ENCODE data around the gene NCKAP5.

The NCKAP5 gene

DNA sequence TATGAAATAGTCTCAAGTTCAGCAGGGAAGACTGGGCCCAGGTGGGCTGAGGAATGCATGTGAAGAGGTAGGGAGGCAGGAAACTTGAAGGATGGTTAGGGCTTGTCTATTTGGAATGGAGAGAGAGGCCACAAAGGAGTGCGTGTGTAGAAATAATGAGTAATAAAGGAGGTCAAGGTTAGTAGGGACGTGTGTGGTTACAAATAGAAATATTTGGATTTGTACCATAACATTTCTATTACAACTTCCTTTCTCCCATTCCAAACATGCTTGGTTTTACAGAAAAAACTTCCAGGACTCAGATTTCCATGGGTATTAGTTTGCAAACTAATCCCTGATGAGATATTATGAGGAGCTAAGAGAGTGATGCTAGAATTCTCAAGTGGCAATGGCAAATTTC lies 280.6 kb downstream of the NCKAP5 start:
- no peaks in the 10 kb centered on the region for H3K79me1 ChIP-seq (replicated peaks; ENCODE audit: low read length, poor library complexity, severe bottlenecking)
- H3K36me3 ChIP-seq (ENCODE audit: control insufficient read depth in 1 of 2, insufficient read depth in 2 of 2, low read depth in 1 of 2, low read length in 2 of 2), result no peaks in the 10 kb centered on the region
- H3K4me2 ChIP-seq (ENCODE audit: low read length, poor library complexity, severe bottlenecking), result no peak overlapping the region
- H3K27ac ChIP-seq (ENCODE audit: low read length, poor library complexity, severe bottlenecking), result no peak overlapping the region
- H3K4me3 ChIP-seq (ENCODE audit: insufficient read depth in 1 of 2, low read depth in 1 of 2, low read length in 2 of 2), result no peak overlapping the region
- H2BK12ac ChIP-seq (ENCODE audit: low read length in 2 of 2), result no peak overlapping the region
- H2BK5ac ChIP-seq (ENCODE audit: low read depth, low read length, poor library complexity, severe bottlenecking), result no peak overlapping the region
- no peaks in the 10 kb centered on the region for H3K9me3 ChIP-seq (ENCODE audit: control insufficient read depth, low read length)
- H4K8ac ChIP-seq (ENCODE audit: low read length), result no peak overlapping the region
- H3K18ac ChIP-seq (ENCODE audit: low read depth in 1 of 2, low read length in 2 of 2), result no peak overlapping the region
- H2BK120ac ChIP-seq (ENCODE audit: low read depth, low read length), result no peak overlapping the region
- no CpG with 5 or more reads among the region's 2 CpGs for WGBS
- H3K14ac ChIP-seq (ENCODE audit: low read length in 2 of 2), result no peak overlapping the region
- no peak overlapping the region for H2AK5ac ChIP-seq (ENCODE audit: low read length, severe bottlenecking)
- H3K27me3 ChIP-seq (ENCODE audit: control insufficient read depth in 1 of 2, insufficient read depth in 1 of 2, low read length in 2 of 2), result no peaks in the 10 kb centered on the region
- no peak overlapping the region for H3K9ac ChIP-seq (ENCODE audit: low read length)
- no peak overlapping the region for H3K4ac ChIP-seq (ENCODE audit: low read depth in 1 of 2, low read length in 2 of 2)
- no peak overlapping the region for H4K91ac ChIP-seq (ENCODE audit: low read length)
- H3K4me1 ChIP-seq (ENCODE audit: control insufficient read depth, insufficient read depth, low read depth, low read length), result peaks cover 2% of the 10 kb centered on the region
- no peak overlapping the region for H2AFZ ChIP-seq (ENCODE audit: low read depth, low read length)
- H2BK15ac ChIP-seq (ENCODE audit: low read depth, poor library complexity, severe bottlenecking), result no peak overlapping the region
- no peak overlapping the region for H3K23ac ChIP-seq (ENCODE audit: low read length in 2 of 2)
- DNase-seq, result peak; percentile 63

DNA sequence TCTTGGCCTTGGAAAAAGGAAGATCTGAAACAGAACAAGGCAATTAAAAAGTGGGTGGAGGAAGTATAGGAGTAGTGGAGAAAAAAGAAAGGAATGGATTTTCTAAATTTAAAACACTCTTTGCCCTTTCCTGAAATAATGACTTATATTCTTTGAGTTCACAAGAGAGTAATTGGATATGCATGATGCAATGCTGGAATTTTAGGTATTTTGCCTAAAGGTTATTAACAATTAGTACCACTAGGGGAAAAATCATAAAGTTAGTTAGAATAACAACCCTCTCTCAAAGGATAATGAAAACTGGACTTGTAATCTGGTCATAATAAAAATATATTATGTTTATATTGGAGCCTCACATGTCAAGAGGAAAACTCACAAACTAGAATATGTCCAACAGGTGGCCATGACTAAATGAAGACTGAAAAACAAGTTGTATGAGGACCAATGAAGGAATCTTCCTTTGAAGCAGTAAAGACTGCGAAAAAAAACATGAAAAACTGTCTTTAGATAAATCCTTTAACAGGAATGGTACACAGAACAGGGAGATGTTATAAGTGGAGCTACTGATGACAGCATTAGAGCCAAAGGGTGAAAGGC lies 281.8 kb downstream of the NCKAP5 start:
- H3K9me3 ChIP-seq (ENCODE audit: control insufficient read depth, low read length), result no peaks in the 10 kb centered on the region
- no peak overlapping the region for H2BK5ac ChIP-seq (ENCODE audit: low read depth, low read length, poor library complexity, severe bottlenecking)
- H3K18ac ChIP-seq (ENCODE audit: low read depth in 1 of 2, low read length in 2 of 2), result no peak overlapping the region
- H2AK5ac ChIP-seq (ENCODE audit: low read length, severe bottlenecking), result no peak overlapping the region
- no peaks in the 10 kb centered on the region for H3K27me3 ChIP-seq (ENCODE audit: control insufficient read depth in 1 of 2, insufficient read depth in 1 of 2, low read length in 2 of 2)
- no peak overlapping the region for H3K14ac ChIP-seq (ENCODE audit: low read length in 2 of 2)
- no peaks in the 10 kb centered on the region for H3K79me1 ChIP-seq (replicated peaks; ENCODE audit: low read length, poor library complexity, severe bottlenecking)
- H3K23ac ChIP-seq (ENCODE audit: low read length in 2 of 2), result no peak overlapping the region
- H3K4me1 ChIP-seq (ENCODE audit: control insufficient read depth, insufficient read depth, low read depth, low read length), result peaks cover 2% of the 10 kb centered on the region
- no peak overlapping the region for H3K27ac ChIP-seq (ENCODE audit: low read length, poor library complexity, severe bottlenecking)
- H3K9ac ChIP-seq (ENCODE audit: low read length), result no peak overlapping the region
- peak; percentile 7 for DNase-seq
- no peak overlapping the region for H3K4me2 ChIP-seq (ENCODE audit: low read length, poor library complexity, severe bottlenecking)
- no peaks in the 10 kb centered on the region for H3K36me3 ChIP-seq (ENCODE audit: control insufficient read depth in 1 of 2, insufficient read depth in 2 of 2, low read depth in 1 of 2, low read length in 2 of 2)
- no peak overlapping the region for H3K4me3 ChIP-seq (ENCODE audit: insufficient read depth in 1 of 2, low read depth in 1 of 2, low read length in 2 of 2)
- no peak overlapping the region for H2AFZ ChIP-seq (ENCODE audit: low read depth, low read length)
- H4K91ac ChIP-seq (ENCODE audit: low read length), result no peak overlapping the region
- H4K8ac ChIP-seq (ENCODE audit: low read length), result no peak overlapping the region
- no peak overlapping the region for H2BK120ac ChIP-seq (ENCODE audit: low read depth, low read length)
- no peak overlapping the region for H2BK15ac ChIP-seq (ENCODE audit: low read depth, poor library complexity, severe bottlenecking)
- no peak overlapping the region for H2BK12ac ChIP-seq (ENCODE audit: low read length in 2 of 2)
- 57% methylated on average over 1 of the region's 1 CpG for WGBS
- H3K4ac ChIP-seq (ENCODE audit: low read depth in 1 of 2, low read length in 2 of 2), result no peak overlapping the region

DNA sequence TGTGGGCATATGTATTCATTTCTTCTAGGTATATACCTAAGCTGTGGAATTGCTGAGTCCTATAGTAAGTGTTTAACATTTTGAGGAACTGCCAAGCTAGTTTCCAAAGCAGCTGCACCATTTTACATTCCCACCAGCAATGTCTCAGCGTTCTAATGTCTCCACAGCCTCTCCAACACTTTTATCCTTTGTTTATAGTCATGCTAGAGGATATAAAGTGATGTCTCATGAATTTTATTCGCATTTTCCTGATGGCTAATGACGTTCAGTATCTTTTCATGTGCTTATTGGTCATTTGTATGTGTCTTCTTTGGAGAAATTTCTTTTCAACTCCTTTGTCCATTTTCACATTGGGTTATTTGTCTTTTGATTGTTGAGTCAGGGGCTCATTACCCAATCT lies 295.2 kb downstream of the NCKAP5 start:
- WGBS, result 100% methylated on average over 2 of the region's 3 CpGs
- Histone ChIP-seq H2AK5ac (ENCODE audit: low read length, severe bottlenecking) (no peak overlapping the region), H3K9ac (ENCODE audit: low read length) (no peak overlapping the region), H4K8ac (ENCODE audit: low read length) (no peak overlapping the region), H2BK120ac (ENCODE audit: low read depth, low read length) (no peak overlapping the region), H3K36me3 (ENCODE audit: control insufficient read depth in 1 of 2, insufficient read depth in 2 of 2, low read depth in 1 of 2, low read length in 2 of 2) (no peaks in the 10 kb centered on the region), H3K27me3 (ENCODE audit: control insufficient read depth in 1 of 2, insufficient read depth in 1 of 2, low read length in 2 of 2) (no peaks in the 10 kb centered on the region), H3K4me3 (ENCODE audit: insufficient read depth in 1 of 2, low read depth in 1 of 2, low read length in 2 of 2) (no peak overlapping the region), H3K4me1 (ENCODE audit: control insufficient read depth, insufficient read depth, low read depth, low read length) (no peaks in the 10 kb centered on the region), H2AFZ (ENCODE audit: low read depth, low read length) (no peak overlapping the region), H3K79me1 (replicated peaks; ENCODE audit: low read length, poor library complexity, severe bottlenecking) (no peaks in the 10 kb centered on the region), H3K9me3 (ENCODE audit: control insufficient read depth, low read length) (no peaks in the 10 kb centered on the region), H3K23ac (ENCODE audit: low read length in 2 of 2) (no peak overlapping the region), H3K4me2 (ENCODE audit: low read length, poor library complexity, severe bottlenecking) (no peak overlapping the region), H3K18ac (ENCODE audit: low read depth in 1 of 2, low read length in 2 of 2) (no peak overlapping the region), H2BK12ac (ENCODE audit: low read length in 2 of 2) (no peak overlapping the region), H3K14ac (ENCODE audit: low read length in 2 of 2) (no peak overlapping the region), H2BK5ac (ENCODE audit: low read depth, low read length, poor library complexity, severe bottlenecking) (no peak overlapping the region), H3K4ac (ENCODE audit: low read depth in 1 of 2, low read length in 2 of 2) (no peak overlapping the region), H2BK15ac (ENCODE audit: low read depth, poor library complexity, severe bottlenecking) (no peak overlapping the region), H4K91ac (ENCODE audit: low read length) (no peak overlapping the region), H3K27ac (ENCODE audit: low read length, poor library complexity, severe bottlenecking) (no peak overlapping the region)
- no peak for DNase-seq

DNA sequence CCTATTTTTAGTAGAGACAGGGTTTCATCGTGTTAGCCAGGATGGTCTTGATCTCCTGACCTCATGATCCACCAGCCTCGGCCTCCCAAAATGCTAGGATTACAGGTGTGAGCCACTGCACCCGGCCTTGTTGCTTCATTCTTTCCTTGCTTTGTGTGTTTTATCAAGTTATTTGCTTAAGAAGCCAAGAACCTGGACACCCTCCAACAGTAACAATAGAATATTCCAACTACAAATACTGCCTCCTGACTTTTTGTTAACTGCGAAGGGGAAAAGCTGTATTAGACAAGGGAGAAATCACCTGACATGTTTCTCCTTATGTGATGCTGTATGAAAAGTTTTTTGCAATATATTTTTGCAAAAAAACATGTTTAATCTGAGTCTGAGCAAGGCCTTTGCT lies 297.2 kb downstream of the NCKAP5 start:
- Histone ChIP-seq H3K23ac (ENCODE audit: low read length in 2 of 2) (no peak overlapping the region), H3K79me1 (replicated peaks; ENCODE audit: low read length, poor library complexity, severe bottlenecking) (peaks cover 2% of the 10 kb centered on the region), H3K9me3 (ENCODE audit: control insufficient read depth, low read length) (no peaks in the 10 kb centered on the region), H4K91ac (ENCODE audit: low read length) (no peak overlapping the region), H3K4me3 (ENCODE audit: insufficient read depth in 1 of 2, low read depth in 1 of 2, low read length in 2 of 2) (no peak overlapping the region), H2AK5ac (ENCODE audit: low read length, severe bottlenecking) (no peak overlapping the region), H3K27ac (ENCODE audit: low read length, poor library complexity, severe bottlenecking) (no peak overlapping the region), H2BK120ac (ENCODE audit: low read depth, low read length) (no peak overlapping the region), H3K36me3 (ENCODE audit: control insufficient read depth in 1 of 2, insufficient read depth in 2 of 2, low read depth in 1 of 2, low read length in 2 of 2) (no peaks in the 10 kb centered on the region), H3K14ac (ENCODE audit: low read length in 2 of 2) (no peak overlapping the region), H3K4me2 (ENCODE audit: low read length, poor library complexity, severe bottlenecking) (no peak overlapping the region), H3K18ac (ENCODE audit: low read depth in 1 of 2, low read length in 2 of 2) (no peak overlapping the region), H2AFZ (ENCODE audit: low read depth, low read length) (no peak overlapping the region), H3K27me3 (ENCODE audit: control insufficient read depth in 1 of 2, insufficient read depth in 1 of 2, low read length in 2 of 2) (peaks cover 0 to 6% of the 10 kb centered on the region in 2 experiments), H2BK15ac (ENCODE audit: low read depth, poor library complexity, severe bottlenecking) (no peak overlapping the region), H2BK5ac (ENCODE audit: low read depth, low read length, poor library complexity, severe bottlenecking) (no peak overlapping the region), H3K9ac (ENCODE audit: low read length) (no peak overlapping the region), H2BK12ac (ENCODE audit: low read length in 2 of 2) (no peak overlapping the region), H3K4me1 (ENCODE audit: control insufficient read depth, insufficient read depth, low read depth, low read length) (peaks cover 6% of the 10 kb centered on the region), H3K4ac (ENCODE audit: low read depth in 1 of 2, low read length in 2 of 2) (no peak overlapping the region), H4K8ac (ENCODE audit: low read length) (no peak overlapping the region)
- 89% methylated on average over 2 of the region's 4 CpGs for WGBS
- DNase-seq, result no peak
